Mesenchymal stem cell (in vitro differentiated cells and primary cell): ENCODE data around the gene RRAD.

Source experiments
- DNase-seq: peaks from one replicate; pipeline ENCODE4 v3.0.0-alpha.2; 2013
- H2AFZ ChIP-seq: one replicate; pipeline ENCODE4 v1.6.1; 2013; ENCODE audit warnings: low read depth, mild to moderate bottlenecking, control low read depth, inconsistent platforms, low read length, moderate library complexity
- H2AK5ac ChIP-seq: 2 replicates; pipeline ENCODE4 v1.6.1; 2013; ENCODE audit warnings: low read length, moderate library complexity, mild to moderate bottlenecking, inconsistent platforms; ENCODE audit not compliant: severe bottlenecking
- H2BK120ac ChIP-seq: one replicate; pipeline ENCODE4 v1.6.1; 2013; ENCODE audit warnings: low read depth, mild to moderate bottlenecking, inconsistent platforms, low read length, moderate library complexity
- H2BK12ac ChIP-seq, 2 experiments: one replicate each; pipeline ENCODE4 v1.6.1; 2013; ENCODE audit warnings: inconsistent platforms in 2 of 2, low read length in 2 of 2, mild to moderate bottlenecking in 2 of 2, moderate library complexity in 2 of 2, control low read depth in 1 of 2
- H2BK15ac ChIP-seq: one replicate; pipeline ENCODE4 v1.6.1; 2013; ENCODE audit warnings: mild to moderate bottlenecking, low read depth, inconsistent platforms; ENCODE audit not compliant: poor library complexity, severe bottlenecking
- H2BK5ac ChIP-seq: 2 replicates; pipeline ENCODE4 v1.6.1; 2013; ENCODE audit warnings: low read depth, mild to moderate bottlenecking, low read length, control low read depth, inconsistent platforms; ENCODE audit not compliant: poor library complexity, severe bottlenecking
- H3K14ac ChIP-seq, 2 experiments: one replicate each; pipeline ENCODE4 v1.6.1; 2013; ENCODE audit warnings: inconsistent platforms in 2 of 2, low read length in 2 of 2, control low read depth in 1 of 2, mild to moderate bottlenecking in 1 of 2, moderate library complexity in 1 of 2
- H3K18ac ChIP-seq, 2 experiments: one replicate each; pipeline ENCODE4 v1.6.1; 2013; ENCODE audit warnings: inconsistent platforms in 2 of 2, low read length in 2 of 2, control low read depth in 1 of 2, low read depth in 1 of 2, mild to moderate bottlenecking in 1 of 2
- H3K23ac ChIP-seq, 2 experiments: one replicate each; pipeline ENCODE4 v1.6.1; 2013; ENCODE audit warnings: inconsistent platforms in 2 of 2, low read length in 2 of 2, mild to moderate bottlenecking in 2 of 2, moderate library complexity in 2 of 2, control low read depth in 1 of 2
- H3K27ac ChIP-seq: 2 replicates; pipeline ENCODE4 v1.5.1; 2013; ENCODE audit warnings: mild to moderate bottlenecking, moderate library complexity, low read length, control low read depth, inconsistent platforms; ENCODE audit not compliant: poor library complexity, severe bottlenecking
- H3K27me3 ChIP-seq, 2 experiments: 2 replicates each; pipeline versions ENCODE4 v1.6.1 to v1.7.0; 2013; ENCODE audit warnings: low read length in 2 of 2, mild to moderate bottlenecking in 2 of 2, moderate library complexity in 2 of 2, control low read depth in 1 of 2, inconsistent platforms in 1 of 2; ENCODE audit not compliant: control insufficient read depth in 1 of 2, insufficient read depth in 1 of 2
- H3K36me3 ChIP-seq, 2 experiments: 2 replicates each; pipeline versions ENCODE4 v1.6.1 to v1.7.0; 2013; ENCODE audit warnings: low read length in 2 of 2, control low read depth in 1 of 2, inconsistent platforms in 1 of 2, low read depth in 1 of 2, mild to moderate bottlenecking in 1 of 2; ENCODE audit not compliant: insufficient read depth in 2 of 2, control insufficient read depth in 1 of 2
- H3K4ac ChIP-seq, 2 experiments: one replicate each; pipeline ENCODE4 v1.6.1; 2013; ENCODE audit warnings: inconsistent platforms in 2 of 2, low read length in 2 of 2, mild to moderate bottlenecking in 2 of 2, moderate library complexity in 2 of 2, control low read depth in 1 of 2, low read depth in 1 of 2
- H3K4me1 ChIP-seq: 2 replicates; pipeline ENCODE4 v1.6.1; 2013; ENCODE audit warnings: low read depth, low read length, control low read depth; ENCODE audit not compliant: control insufficient read depth, insufficient read depth
- H3K4me2 ChIP-seq: 2 replicates; pipeline ENCODE4 v1.6.1; 2013; ENCODE audit warnings: low read length, mild to moderate bottlenecking, inconsistent platforms; ENCODE audit not compliant: poor library complexity, severe bottlenecking
- H3K4me3 ChIP-seq, 2 experiments: 2 replicates each; pipeline versions ENCODE4 v1.5.1 to v1.7.0; 2013; ENCODE audit warnings: low read length in 2 of 2, mild to moderate bottlenecking in 2 of 2, control low read depth in 1 of 2, low read depth in 1 of 2; ENCODE audit not compliant: insufficient read depth in 1 of 2
- H3K79me1 ChIP-seq: replicated peaks from 2 replicates; pipeline ENCODE4 v1.6.1; 2013; ENCODE audit warnings: mild to moderate bottlenecking, control low read depth, low read length, inconsistent platforms; ENCODE audit not compliant: poor library complexity, severe bottlenecking
- H3K9ac ChIP-seq: 2 replicates; pipeline ENCODE4 v1.7.0; 2013; ENCODE audit warnings: mild to moderate bottlenecking, low read length, moderate library complexity
- H3K9me3 ChIP-seq: 2 replicates; pipeline ENCODE4 v1.7.0; 2013; ENCODE audit warnings: mild to moderate bottlenecking, low read length; ENCODE audit not compliant: control insufficient read depth
- H4K8ac ChIP-seq: one replicate; pipeline ENCODE4 v1.6.1; 2013; ENCODE audit warnings: inconsistent platforms, mild to moderate bottlenecking, low read length, moderate library complexity
- H4K91ac ChIP-seq: one replicate; pipeline ENCODE4 v1.6.1; 2013; ENCODE audit warnings: mild to moderate bottlenecking, low read length, inconsistent platforms
- WGBS: methylation state at CpG from one replicate; pipeline ENCODE4 v1.1.7; 2013; ENCODE audit warnings: mixed read lengths; 5-methylcytosine and 5-hydroxymethylcytosine counted together

Gene RRAD

GRCh38 chr16:66885491-66885890 is 39.8 kb downstream of the RRAD start:
- 96% methylated on average over 10 of the region's 12 CpGs for WGBS
- Histone ChIP-seq H2AFZ (no peak overlapping the region), H4K8ac (no peak overlapping the region), H3K27ac (no peak overlapping the region), H3K18ac (no peak overlapping the region), H3K4me1 (peaks cover 10% of the 10 kb centered on the region), H3K4ac (no peak overlapping the region), H2BK5ac (no peak overlapping the region), H3K79me1 (peaks cover 42% of the 10 kb centered on the region), H2AK5ac (no peak overlapping the region), H2BK15ac (no peak overlapping the region), H3K9ac (no peak overlapping the region), H3K4me3 (peak overlapping the region in 1 of 2 experiments; percentile 8), H4K91ac (no peak overlapping the region), H2BK12ac (no peak overlapping the region), H3K9me3 (no peaks in the 10 kb centered on the region), H3K4me2 (no peak overlapping the region), H2BK120ac (no peak overlapping the region), H3K14ac (no peak overlapping the region), H3K23ac (no peak overlapping the region), H3K27me3 (no peaks in the 10 kb centered on the region), H3K36me3 (peaks cover 17 to 42% of the 10 kb centered on the region in 2 experiments)
- no peak for DNase-seq

- H3K9ac ChIP-seq = no peak overlapping the region
- no peak overlapping the region for H3K4me2 ChIP-seq
- peaks cover 16% of the 10 kb centered on the region for H3K4me1 ChIP-seq
- H2BK15ac ChIP-seq = no peak overlapping the region
- H2AK5ac ChIP-seq = no peak overlapping the region
- H2AFZ ChIP-seq = no peak overlapping the region
- H2BK5ac ChIP-seq = no peak overlapping the region
- H3K9me3 ChIP-seq = no peaks in the 10 kb centered on the region
- no peak for DNase-seq
- no peak overlapping the region for H3K18ac ChIP-seq
- H3K4me3 ChIP-seq = no peak overlapping the region
- H2BK12ac ChIP-seq = no peak overlapping the region
- H3K4ac ChIP-seq = no peak overlapping the region
- H2BK120ac ChIP-seq = no peak overlapping the region
- H3K36me3 ChIP-seq = peaks cover 15 to 37% of the 10 kb centered on the region in 2 experiments
- no peak overlapping the region for H4K8ac ChIP-seq
- 97% methylated on average over 3 of the region's 3 CpGs for WGBS
- H3K23ac ChIP-seq = no peak overlapping the region
- H3K27ac ChIP-seq = no peak overlapping the region
- no peaks in the 10 kb centered on the region for H3K27me3 ChIP-seq
- H3K14ac ChIP-seq = no peak overlapping the region
- H4K91ac ChIP-seq = no peak overlapping the region
- H3K79me1 ChIP-seq = peaks cover 33% of the 10 kb centered on the region
Measured at GRCh38 chr16:66882702-66883101, 42.6 kb downstream of the RRAD start.

DNA sequence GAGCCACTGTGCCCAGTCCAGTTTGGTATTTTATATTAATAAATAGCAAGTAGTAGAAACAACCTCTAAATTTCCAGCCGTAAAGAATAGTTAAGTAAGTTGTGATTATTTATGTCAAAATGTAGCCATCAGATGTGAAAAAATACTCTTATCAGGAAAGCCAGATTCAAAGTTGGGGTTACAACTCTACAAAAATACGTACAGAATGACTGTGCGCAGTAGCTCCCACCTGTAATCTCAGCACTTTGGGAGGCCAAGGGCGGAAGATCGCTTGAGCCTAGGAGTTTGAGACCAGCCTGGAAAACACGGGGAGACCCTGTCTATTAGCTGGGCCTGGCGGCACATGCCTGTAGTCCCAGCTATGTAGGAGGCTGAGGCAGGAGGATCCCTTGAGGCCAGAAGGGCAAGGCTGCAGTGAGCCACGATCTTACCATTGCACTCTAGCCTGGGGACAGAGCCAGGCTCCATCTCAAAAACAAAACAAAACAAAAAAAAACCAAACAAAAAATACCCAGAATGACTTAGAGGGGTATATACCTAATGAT is 43.3 kb downstream of the RRAD start:
- Histone ChIP-seq H3K4ac (no peak overlapping the region), H3K9ac (no peak overlapping the region), H3K18ac (no peak overlapping the region), H3K36me3 (peaks cover 15 to 33% of the 10 kb centered on the region in 2 experiments), H2BK15ac (no peak overlapping the region), H4K8ac (no peak overlapping the region), H3K9me3 (no peaks in the 10 kb centered on the region), H3K79me1 (peaks cover 33% of the 10 kb centered on the region), H3K4me3 (peak overlapping the region; percentile 23 to 97), H2AFZ (no peak overlapping the region), H2AK5ac (no peak overlapping the region), H2BK12ac (no peak overlapping the region), H2BK120ac (no peak overlapping the region), H2BK5ac (no peak overlapping the region), H4K91ac (no peak overlapping the region), H3K4me1 (peaks cover 17% of the 10 kb centered on the region), H3K4me2 (no peak overlapping the region), H3K27ac (no peak overlapping the region), H3K23ac (peak overlapping the region in 1 of 2 experiments; percentile 17), H3K14ac (no peak overlapping the region), H3K27me3 (no peaks in the 10 kb centered on the region)
- WGBS = 94% methylated on average over 6 of the region's 8 CpGs
- no peak for DNase-seq

DNA sequence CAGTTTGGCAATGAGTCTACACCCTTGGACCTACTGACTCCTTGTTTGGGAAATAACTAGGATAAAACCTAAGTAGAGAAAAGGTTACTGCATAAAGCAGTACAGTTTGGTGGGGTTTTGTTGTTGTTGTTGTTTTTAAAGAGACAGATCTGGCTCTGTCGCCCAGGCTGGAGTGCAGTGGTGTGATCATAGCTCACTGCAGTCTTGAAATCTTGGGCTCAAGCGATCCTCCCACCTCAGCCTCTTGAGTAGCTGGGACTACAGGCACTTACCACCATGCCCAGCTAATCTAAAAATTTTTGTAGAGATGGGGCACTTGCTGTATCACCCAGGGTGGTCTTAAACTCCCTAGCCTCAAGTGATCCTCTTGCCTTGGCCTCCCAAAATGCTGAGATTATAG is 43.8 kb downstream of the RRAD start:
- peak overlapping the region; percentile 93 for H3K9ac ChIP-seq
- no peak overlapping the region for H2BK120ac ChIP-seq
- H3K14ac ChIP-seq = no peak overlapping the region
- no peak overlapping the region for H4K8ac ChIP-seq
- no peaks in the 10 kb centered on the region for H3K27me3 ChIP-seq
- H3K18ac ChIP-seq = no peak overlapping the region
- H3K27ac ChIP-seq = no peak overlapping the region
- peak overlapping the region; percentile 73 for H3K4me2 ChIP-seq
- peaks cover 17% of the 10 kb centered on the region for H3K4me1 ChIP-seq
- no peak overlapping the region for H3K23ac ChIP-seq
- no peak overlapping the region for H2BK5ac ChIP-seq
- peak overlapping the region in 1 of 2 experiments; percentile 97 for H3K4me3 ChIP-seq
- peaks cover 29% of the 10 kb centered on the region for H3K79me1 ChIP-seq
- H3K36me3 ChIP-seq = peaks cover 15 to 28% of the 10 kb centered on the region in 2 experiments
- no peak overlapping the region for H2AK5ac ChIP-seq
- H2BK12ac ChIP-seq = no peak overlapping the region
- H2BK15ac ChIP-seq = no peak overlapping the region
- H2AFZ ChIP-seq = no peak overlapping the region
- H3K4ac ChIP-seq = no peak overlapping the region
- WGBS = 87% methylated on average over 2 of the region's 2 CpGs
- no peak for DNase-seq
- H3K9me3 ChIP-seq = no peaks in the 10 kb centered on the region
- H4K91ac ChIP-seq = no peak overlapping the region
